Panc1 (cell line): ENCODE measurements around the gene LZTS3. TPM values are rescaled to one million over a fixed set of nuclear protein-coding genes. Genes with fewer than 3 reads are reported as not detected.

Source experiments
- ATAC-seq: fragments of 200-7000 bp; cut with Tn5 transposase; 2 replicates; pipeline ENCODE4 v1.9.1; 2020; ENCODE audit warnings: mild to moderate bottlenecking, moderate library complexity
- BruUV-seq: library from RNA; stranded (reverse); fragments of 400-500 nt; replicated peaks from 2 replicates; lab custom pipeline; 2021; lab: Mats Ljungman, UMichigan
- CTCF ChIA-PET: fragments of 300-600 bp; sonication (Branson Sonifier 250); formaldehyde crosslinking; loops from one replicate; lab custom pipeline; 2022; ENCODE audit warnings: antibody characterized with exemption; lab: Charles Lee
- POLR2A ChIA-PET: fragments of 300-600 bp; sonication (Branson Sonifier 250); formaldehyde crosslinking; loops from one replicate; lab custom pipeline; 2022; ENCODE audit warnings: antibody characterized with exemption; lab: Charles Lee
- DNase-seq: peaks from one replicate; pipeline ENCODE4 v3.0.0-alpha.2; 2010; ENCODE audit warnings: low read depth, low spot score
- H3K27ac ChIP-seq: 2 replicates; pipeline ENCODE4 v1.5.1; 2011; ENCODE audit warnings: mild to moderate bottlenecking, low read length, inconsistent platforms
- H3K27me3 ChIP-seq: fragments of 200-500 bp; sonication (Bioruptor generic); 2 replicates; pipeline ENCODE4 v1.6.0; 2014; ENCODE audit warnings: low read length, inconsistent platforms; ENCODE audit not compliant: control insufficient read depth, insufficient read depth
- H3K36me3 ChIP-seq: fragments of 200-500 bp; sonication (Bioruptor generic); 2 replicates; pipeline ENCODE4 v1.5.1; 2014; ENCODE audit warnings: inconsistent platforms, mild to moderate bottlenecking, low read length, moderate library complexity; ENCODE audit not compliant: control insufficient read depth, insufficient read depth
- H3K4me1 ChIP-seq: 2 replicates; pipeline ENCODE4 v1.5.1; 2011; ENCODE audit warnings: inconsistent platforms, mild to moderate bottlenecking, low read length, moderate library complexity; ENCODE audit not compliant: control insufficient read depth, insufficient read depth
- H3K4me3 ChIP-seq, 2 experiments: 2 replicates each; pipeline ENCODE4 v1.5.1; 2011 to 2012; ENCODE audit warnings: low read depth in 2 of 2, low read length in 2 of 2, mild to moderate bottlenecking in 2 of 2, inconsistent platforms in 1 of 2, moderate library complexity in 1 of 2
- H3K9me3 ChIP-seq: fragments of 200-500 bp; sonication (Bioruptor generic); 2 replicates; pipeline ENCODE4 v1.5.1; 2014; ENCODE audit warnings: low read depth, mild to moderate bottlenecking, inconsistent platforms, low read length, moderate library complexity; ENCODE audit not compliant: control insufficient read depth, insufficient read depth
- POLR2AphosphoS5 ChIP-seq: IDR thresholded peaks from 2 replicates; pipeline ENCODE4 v1.6.1; 2012; ENCODE audit warnings: mild to moderate bottlenecking, low read depth, low read length, moderate library complexity
- SIN3A ChIP-seq: IDR thresholded peaks from 2 replicates; pipeline ENCODE4 v1.6.1; 2012; ENCODE audit warnings: low read depth, mild to moderate bottlenecking, low read length, moderate library complexity, borderline replicate concordance; ENCODE audit not compliant: insufficient read depth
- TCF7L2 ChIP-seq: IDR thresholded peaks from 2 replicates; pipeline ENCODE4 v1.6.1; 2011; ENCODE audit warnings: mild to moderate bottlenecking, low read depth, low read length, inconsistent platforms
- in situ Hi-C: cut with HindIII; loops from 2 replicates; pipeline ENCODE4 v1.10.0; 2016; ENCODE audit warnings: low sequenced_read_pairs, low pct_unique_long_range_greater_than_20kb
- intact Hi-C: fragments of 100-400 bp; cut with micrococcal nuclease; formaldehyde crosslinking; loops from one replicate; pipeline ENCODE4 v1.10.0; 2022; ENCODE audit not compliant: unreplicated experiment
- total RNA-seq: library from RNA; stranded (reverse); gene quantifications from one replicate; pipeline ENCODE4 v1.2.1, GENCODE V29; 2021; ENCODE audit not compliant: unreplicated experiment
- TF ChIP-seq, protein P1 (sequence below), 2 experiments: IDR thresholded peaks; 2 replicates each; pipeline ENCODE4 v1.6.1; 2011 to 2012; ENCODE audit warnings: low read depth in 2 of 2, control low read depth in 1 of 2, low read length in 1 of 2, mild to moderate bottlenecking in 1 of 2, moderate library complexity in 1 of 2; ENCODE audit not compliant: insufficient read depth in 1 of 2
- TF ChIP-seq, protein P2 (sequence below): fragments of 450-650 bp; IDR thresholded peaks from 2 replicates; pipeline ENCODE4 v1.5.1; 2017; ENCODE audit warnings: mild to moderate bottlenecking

LZTS3 gene
- total RNA-seq, 1 experiment from 2014 or later = 5.2 TPM

DNA sequence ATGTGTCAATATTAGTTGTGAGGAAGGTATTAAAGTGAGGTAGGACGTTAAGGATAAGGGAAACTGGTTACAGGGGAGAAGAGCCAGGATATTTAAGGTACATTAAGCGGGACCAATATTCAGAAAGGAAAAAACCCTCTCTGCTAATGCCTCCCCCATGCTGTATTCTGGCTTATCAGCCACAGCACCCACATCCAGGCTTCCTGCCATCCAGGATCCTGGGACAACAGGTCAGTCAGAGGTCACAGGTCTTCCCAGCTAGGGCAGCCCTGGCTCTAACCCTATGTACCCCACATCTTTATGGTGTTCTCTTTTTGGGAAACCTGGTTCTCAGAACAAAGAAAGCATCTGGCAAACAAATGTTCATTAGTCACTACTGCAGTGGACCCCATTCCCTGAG lies 25.9 kb upstream of the LZTS3 start:
- H3K4me1 ChIP-seq = no peaks in the 10 kb centered on the region; the same call in 1 of the 2 replicates
- TF ChIP-seq SIN3A (no peak), TCF7L2 (no peak), POLR2AphosphoS5 (no peak)
- TF ChIP-seq, protein P1, sequence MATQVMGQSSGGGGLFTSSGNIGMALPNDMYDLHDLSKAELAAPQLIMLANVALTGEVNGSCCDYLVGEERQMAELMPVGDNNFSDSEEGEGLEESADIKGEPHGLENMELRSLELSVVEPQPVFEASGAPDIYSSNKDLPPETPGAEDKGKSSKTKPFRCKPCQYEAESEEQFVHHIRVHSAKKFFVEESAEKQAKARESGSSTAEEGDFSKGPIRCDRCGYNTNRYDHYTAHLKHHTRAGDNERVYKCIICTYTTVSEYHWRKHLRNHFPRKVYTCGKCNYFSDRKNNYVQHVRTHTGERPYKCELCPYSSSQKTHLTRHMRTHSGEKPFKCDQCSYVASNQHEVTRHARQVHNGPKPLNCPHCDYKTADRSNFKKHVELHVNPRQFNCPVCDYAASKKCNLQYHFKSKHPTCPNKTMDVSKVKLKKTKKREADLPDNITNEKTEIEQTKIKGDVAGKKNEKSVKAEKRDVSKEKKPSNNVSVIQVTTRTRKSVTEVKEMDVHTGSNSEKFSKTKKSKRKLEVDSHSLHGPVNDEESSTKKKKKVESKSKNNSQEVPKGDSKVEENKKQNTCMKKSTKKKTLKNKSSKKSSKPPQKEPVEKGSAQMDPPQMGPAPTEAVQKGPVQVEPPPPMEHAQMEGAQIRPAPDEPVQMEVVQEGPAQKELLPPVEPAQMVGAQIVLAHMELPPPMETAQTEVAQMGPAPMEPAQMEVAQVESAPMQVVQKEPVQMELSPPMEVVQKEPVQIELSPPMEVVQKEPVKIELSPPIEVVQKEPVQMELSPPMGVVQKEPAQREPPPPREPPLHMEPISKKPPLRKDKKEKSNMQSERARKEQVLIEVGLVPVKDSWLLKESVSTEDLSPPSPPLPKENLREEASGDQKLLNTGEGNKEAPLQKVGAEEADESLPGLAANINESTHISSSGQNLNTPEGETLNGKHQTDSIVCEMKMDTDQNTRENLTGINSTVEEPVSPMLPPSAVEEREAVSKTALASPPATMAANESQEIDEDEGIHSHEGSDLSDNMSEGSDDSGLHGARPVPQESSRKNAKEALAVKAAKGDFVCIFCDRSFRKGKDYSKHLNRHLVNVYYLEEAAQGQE (IDR thresholded peaks at IDR 0.05; ENCODE audit: insufficient read depth in 1 of 2, low read depth in 2 of 2, low read length in 1 of 2) = no peak
- TF ChIP-seq, protein P2, sequence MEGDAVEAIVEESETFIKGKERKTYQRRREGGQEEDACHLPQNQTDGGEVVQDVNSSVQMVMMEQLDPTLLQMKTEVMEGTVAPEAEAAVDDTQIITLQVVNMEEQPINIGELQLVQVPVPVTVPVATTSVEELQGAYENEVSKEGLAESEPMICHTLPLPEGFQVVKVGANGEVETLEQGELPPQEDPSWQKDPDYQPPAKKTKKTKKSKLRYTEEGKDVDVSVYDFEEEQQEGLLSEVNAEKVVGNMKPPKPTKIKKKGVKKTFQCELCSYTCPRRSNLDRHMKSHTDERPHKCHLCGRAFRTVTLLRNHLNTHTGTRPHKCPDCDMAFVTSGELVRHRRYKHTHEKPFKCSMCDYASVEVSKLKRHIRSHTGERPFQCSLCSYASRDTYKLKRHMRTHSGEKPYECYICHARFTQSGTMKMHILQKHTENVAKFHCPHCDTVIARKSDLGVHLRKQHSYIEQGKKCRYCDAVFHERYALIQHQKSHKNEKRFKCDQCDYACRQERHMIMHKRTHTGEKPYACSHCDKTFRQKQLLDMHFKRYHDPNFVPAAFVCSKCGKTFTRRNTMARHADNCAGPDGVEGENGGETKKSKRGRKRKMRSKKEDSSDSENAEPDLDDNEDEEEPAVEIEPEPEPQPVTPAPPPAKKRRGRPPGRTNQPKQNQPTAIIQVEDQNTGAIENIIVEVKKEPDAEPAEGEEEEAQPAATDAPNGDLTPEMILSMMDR = no peak
- H3K27me3 ChIP-seq = no peaks in the 10 kb centered on the region
- in situ Hi-C loops = no loop called here
- no TSS peak for BruUV-seq
- no peaks in the 10 kb centered on the region for H3K9me3 ChIP-seq
- DNase-seq = no peak
- no peak overlapping the region for H3K27ac ChIP-seq
- H3K36me3 ChIP-seq = peaks cover 3% of the 10 kb centered on the region; the same call in 1 of the 2 replicates
- ChIA-PET POLR2A (no interaction called here), CTCF (no interaction called here)
- intact Hi-C loops = no loop called here
- ATAC-seq = no peak
- no peak overlapping the region for H3K4me3 ChIP-seq

DNA sequence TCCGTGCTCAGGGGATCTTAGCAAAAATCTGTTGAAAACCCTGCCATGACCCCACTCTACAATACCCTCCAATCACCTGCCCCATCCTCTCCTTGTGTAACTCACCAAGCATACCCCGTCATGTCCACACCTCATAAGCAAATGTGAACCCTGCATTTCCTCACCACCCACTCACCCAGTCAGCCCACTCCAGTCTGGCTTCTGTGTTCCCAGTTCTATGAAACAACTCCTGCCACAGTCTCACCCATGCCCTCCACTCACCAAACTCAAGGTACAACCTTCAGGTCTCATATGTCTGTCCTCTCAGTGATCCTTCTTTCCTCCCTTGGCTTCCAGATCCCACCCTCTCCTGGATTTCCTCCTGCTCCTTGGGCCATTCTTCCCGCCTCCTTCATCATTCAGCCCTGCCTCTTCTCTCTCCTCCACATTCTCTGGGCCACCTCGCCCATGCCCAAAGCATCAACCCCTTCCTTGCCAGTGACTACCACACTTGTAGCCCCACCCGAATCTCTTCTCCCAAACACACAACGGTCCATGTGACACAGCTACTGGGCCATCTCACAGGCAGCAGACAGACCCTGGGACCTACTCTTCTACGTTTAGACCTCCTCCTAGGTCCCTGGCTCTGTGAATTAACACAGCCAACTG lies 22.4 kb upstream of the LZTS3 start:
- H3K27me3 ChIP-seq = no peaks in the 10 kb centered on the region
- H3K9me3 ChIP-seq = no peaks in the 10 kb centered on the region
- H3K36me3 ChIP-seq = peaks cover 2% of the 10 kb centered on the region; the same call in 1 of the 2 replicates
- H3K4me1 ChIP-seq = no peaks in the 10 kb centered on the region
- intact Hi-C loops (no loop called here), in situ Hi-C loops (no loop called here)
- ChIA-PET POLR2A (no interaction called here), CTCF (no interaction called here)
- BruUV-seq = no TSS peak
- H3K4me3 ChIP-seq = no peak overlapping the region
- no peak for TF ChIP-seq POLR2AphosphoS5
- ATAC-seq (no peak), DNase-seq (no peak)
- no peak overlapping the region for H3K27ac ChIP-seq

DNA sequence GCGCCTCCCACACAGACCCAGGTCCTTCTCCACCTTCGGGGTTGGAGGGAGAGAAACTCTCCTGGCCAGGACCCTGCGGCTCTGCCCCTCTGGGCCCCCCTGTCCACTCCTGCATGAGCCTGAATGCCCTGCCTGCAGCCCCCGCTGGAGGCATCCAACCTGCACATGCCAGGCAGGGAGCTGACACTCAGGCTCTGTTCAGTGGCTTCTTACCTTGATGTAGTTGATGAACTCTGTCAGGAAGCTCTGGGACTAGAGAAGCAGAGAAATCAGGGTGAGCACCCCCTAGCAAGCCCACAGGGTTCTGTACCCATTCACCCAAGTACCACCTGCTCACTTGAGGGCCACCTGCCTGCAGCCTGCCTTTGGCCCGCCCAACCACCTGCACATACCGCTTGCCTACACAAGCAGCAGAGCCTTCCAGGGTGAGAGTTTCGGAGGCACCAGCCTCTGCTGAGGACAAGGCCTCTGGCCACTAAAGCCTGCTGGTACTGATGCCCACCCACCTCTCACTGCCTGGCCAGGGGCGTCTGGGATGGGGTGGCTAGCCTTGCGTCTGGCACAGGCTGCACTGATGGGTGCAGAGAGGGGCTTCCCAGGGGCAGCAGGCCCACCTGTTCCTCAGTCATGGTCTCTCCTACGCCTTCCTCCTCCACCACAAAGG lies 21.4 kb upstream of the LZTS3 start:
- Histone ChIP-seq H3K9me3 (no peaks in the 10 kb centered on the region), H3K4me3 (no peak overlapping the region), H3K27me3 (no peaks in the 10 kb centered on the region), H3K36me3 (peaks cover 2% of the 10 kb centered on the region; the same call in 1 of the 2 replicates), H3K27ac (no peak overlapping the region), H3K4me1 (no peaks in the 10 kb centered on the region)
- CTCF ChIA-PET = no interaction called here
- no peak; the same call in 1 of the 2 replicates for ATAC-seq
- in situ Hi-C loops = no loop called here
- POLR2A ChIA-PET = no interaction called here
- DNase-seq = no peak
- TF ChIP-seq, protein P1 (IDR thresholded peaks at IDR 0.05; ENCODE audit: insufficient read depth in 1 of 2, low read depth in 2 of 2, low read length in 1 of 2) = no peak
- TF ChIP-seq, protein P2 = no peak
- no peak for TF ChIP-seq TCF7L2
- no peak for TF ChIP-seq POLR2AphosphoS5
- no peak for TF ChIP-seq SIN3A
- no TSS peak for BruUV-seq
- intact Hi-C loops = no loop called here
